Vagina (tissue), 2 donors: Measurements from ENCODE around the gene CNPY3. TPM values are rescaled to one million over a fixed set of nuclear protein-coding genes. Genes with fewer than 3 reads are reported as not detected.
"Not testable (repeated sequence)": the region's sequence is repeated elsewhere in the genome, so short reads cannot be mapped to it uniquely, and the experiment has no call there.

Source experiments
- DNase-seq, 2 donors: peaks; one replicate each; pipeline ENCODE4 v3.0.0-alpha.2; 2017; ENCODE audit errors: extremely low spot score in 2 of 2
- H3K27ac ChIP-seq: fragments of 200-600 bp; sonication (generic); one replicate; pipeline ENCODE4 v1.5.1; 2019
- H3K27me3 ChIP-seq: fragments of 200-600 bp; sonication (generic); one replicate; pipeline ENCODE4 v1.5.1; 2019
- H3K36me3 ChIP-seq, 2 donors: fragments of 200-600 bp; sonication (generic); one replicate each; pipeline ENCODE4 v1.5.1; 2017 to 2019
- H3K4me1 ChIP-seq: fragments of 200-600 bp; sonication (generic); one replicate; pipeline ENCODE4 v1.5.1; 2019
- H3K4me3 ChIP-seq, 2 donors: fragments of 200-600 bp; sonication (generic); 1 replicate in 1 of 2; 2 replicates in 1 of 2; pipeline ENCODE4 v1.5.1; 2016 to 2019
- H3K9me3 ChIP-seq: fragments of 200-600 bp; sonication (generic); one replicate; pipeline ENCODE4 v1.5.1; 2019
- POLR2A ChIP-seq, 2 donors: fragments of 450-650 bp; IDR thresholded peaks; one replicate each; pipeline ENCODE4 v1.6.1; 2017; ENCODE audit warnings: antibody characterized with exemption in 2 of 2, mild to moderate bottlenecking in 2 of 2, moderate library complexity in 2 of 2
- POLR2AphosphoS5 ChIP-seq, 2 donors: sonication (generic); formaldehyde crosslinking; IDR thresholded peaks; one replicate each; pipeline ENCODE4 v1.9.0; 2017; ENCODE audit warnings: antibody characterized with exemption in 2 of 2, mild to moderate bottlenecking in 2 of 2, low read depth in 1 of 2; ENCODE audit not compliant: insufficient read depth in 1 of 2
- intact Hi-C: fragments of 100-400 bp; cut with DNase I; formaldehyde crosslinking; loops from one replicate; pipeline ENCODE4 v1.15.1; 2023
- total RNA-seq: library from RNA; depleted of rRNA; stranded (reverse); fragments of >200 nt; gene quantifications from one replicate; pipeline ENCODE4 v1.2.3, GENCODE V29; 2016
- TF ChIP-seq, protein P1 (sequence below), 3 experiments: fragments of 450-650 bp in 2 of 3; fragments of 200-600 bp in 1 of 3; sonication (generic) in 1 of 3; IDR thresholded peaks; one replicate each; pipeline ENCODE4 v1.5.1; 2017 to 2019; ENCODE audit warnings: antibody characterized with exemption in 3 of 3, mild to moderate bottlenecking in 2 of 3, moderate library complexity in 2 of 3

Gene CNPY3
- total RNA-seq, 1 donor from 2014 or later = 30.2 TPM

DNA sequence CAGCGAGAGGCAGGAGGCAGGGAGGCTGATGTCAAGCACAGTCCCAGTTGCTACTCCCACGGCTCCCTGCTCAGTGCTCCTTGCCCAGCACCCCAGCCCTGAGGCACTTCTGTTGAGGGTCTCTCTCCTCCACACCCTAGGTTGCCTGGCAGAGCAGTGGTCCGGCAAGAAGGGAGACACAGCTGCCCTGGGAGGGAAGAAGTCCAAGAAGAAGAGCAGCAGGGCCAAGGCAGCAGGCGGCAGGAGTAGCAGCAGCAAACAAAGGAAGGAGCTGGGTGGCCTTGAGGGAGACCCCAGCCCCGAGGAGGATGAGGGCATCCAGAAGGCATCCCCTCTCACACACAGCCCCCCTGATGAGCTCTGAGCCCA, 9.1 kb downstream of the CNPY3 start:
- intact Hi-C loops = no loop called here
- Histone ChIP-seq H3K36me3 (peaks cover 0 to 44% of the 10 kb centered on the region in 2 donors), H3K27me3 (no peaks in the 10 kb centered on the region), H3K9me3 (no peaks in the 10 kb centered on the region), H3K27ac (no peak overlapping the region), H3K4me1 (peaks cover 3% of the 10 kb centered on the region), H3K4me3 (no peak overlapping the region)
- TF ChIP-seq POLR2A (IDR thresholded peaks at IDR 0.05) (no peak), POLR2AphosphoS5 (IDR thresholded peaks at IDR 0.05; ENCODE audit: insufficient read depth in 1 of 2, low read depth in 1 of 2) (no peak)
- TF ChIP-seq, protein P1, sequence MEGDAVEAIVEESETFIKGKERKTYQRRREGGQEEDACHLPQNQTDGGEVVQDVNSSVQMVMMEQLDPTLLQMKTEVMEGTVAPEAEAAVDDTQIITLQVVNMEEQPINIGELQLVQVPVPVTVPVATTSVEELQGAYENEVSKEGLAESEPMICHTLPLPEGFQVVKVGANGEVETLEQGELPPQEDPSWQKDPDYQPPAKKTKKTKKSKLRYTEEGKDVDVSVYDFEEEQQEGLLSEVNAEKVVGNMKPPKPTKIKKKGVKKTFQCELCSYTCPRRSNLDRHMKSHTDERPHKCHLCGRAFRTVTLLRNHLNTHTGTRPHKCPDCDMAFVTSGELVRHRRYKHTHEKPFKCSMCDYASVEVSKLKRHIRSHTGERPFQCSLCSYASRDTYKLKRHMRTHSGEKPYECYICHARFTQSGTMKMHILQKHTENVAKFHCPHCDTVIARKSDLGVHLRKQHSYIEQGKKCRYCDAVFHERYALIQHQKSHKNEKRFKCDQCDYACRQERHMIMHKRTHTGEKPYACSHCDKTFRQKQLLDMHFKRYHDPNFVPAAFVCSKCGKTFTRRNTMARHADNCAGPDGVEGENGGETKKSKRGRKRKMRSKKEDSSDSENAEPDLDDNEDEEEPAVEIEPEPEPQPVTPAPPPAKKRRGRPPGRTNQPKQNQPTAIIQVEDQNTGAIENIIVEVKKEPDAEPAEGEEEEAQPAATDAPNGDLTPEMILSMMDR (IDR thresholded peaks at IDR 0.05) = no peak
- no peak for DNase-seq

DNA sequence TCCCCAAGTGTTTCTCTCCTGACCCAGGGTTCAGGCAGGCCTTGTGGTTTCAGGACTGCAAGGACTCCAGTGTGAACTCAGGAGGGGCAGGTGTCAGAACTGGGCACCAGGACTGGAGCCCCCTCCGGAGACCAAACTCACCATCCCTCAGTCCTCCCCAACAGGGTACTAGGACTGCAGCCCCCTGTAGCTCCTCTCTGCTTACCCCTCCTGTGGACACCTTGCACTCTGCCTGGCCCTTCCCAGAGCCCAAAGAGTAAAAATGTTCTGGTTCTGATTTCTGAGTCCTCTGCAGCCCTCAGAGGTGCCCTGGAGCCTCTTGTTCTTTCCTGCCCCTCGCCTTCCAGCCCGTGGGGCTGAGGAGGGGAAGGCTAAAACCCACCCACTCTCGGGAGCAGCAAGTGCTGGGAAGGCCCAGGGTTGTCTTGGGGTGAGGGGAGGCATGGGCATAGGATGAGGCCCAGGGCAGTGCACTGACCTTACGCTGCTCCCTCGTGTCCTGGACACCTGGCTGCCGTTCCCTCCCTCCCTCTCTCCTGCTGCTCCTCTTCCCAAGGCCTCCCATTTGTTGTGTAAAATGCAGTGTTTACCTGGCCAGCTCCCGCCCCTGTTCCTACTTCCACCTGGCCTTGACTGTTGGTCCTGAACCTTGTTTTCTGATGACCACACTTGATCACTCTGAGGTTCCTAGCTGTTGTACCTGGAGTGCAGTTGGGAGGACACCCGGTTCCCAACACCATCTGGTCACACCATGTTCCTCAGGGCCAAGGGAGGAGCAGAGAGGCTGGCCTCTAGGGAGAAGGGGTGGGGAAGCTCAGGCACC, 9.9 kb downstream of the CNPY3 start:
- intact Hi-C loops = no loop called here
- H3K27ac ChIP-seq = no peak overlapping the region
- H3K36me3 ChIP-seq = peaks cover 0 to 44% of the 10 kb centered on the region in 2 donors
- no peaks in the 10 kb centered on the region for H3K4me1 ChIP-seq
- TF ChIP-seq POLR2A (IDR thresholded peaks at IDR 0.05) (no peak), POLR2AphosphoS5 (IDR thresholded peaks at IDR 0.05; ENCODE audit: insufficient read depth in 1 of 2, low read depth in 1 of 2) (no peak)
- TF ChIP-seq, protein P1 (IDR thresholded peaks at IDR 0.05) = no peak
- no peak overlapping the region for H3K4me3 ChIP-seq
- no peak for DNase-seq
- H3K9me3 ChIP-seq = no peaks in the 10 kb centered on the region
- H3K27me3 ChIP-seq = no peaks in the 10 kb centered on the region

DNA sequence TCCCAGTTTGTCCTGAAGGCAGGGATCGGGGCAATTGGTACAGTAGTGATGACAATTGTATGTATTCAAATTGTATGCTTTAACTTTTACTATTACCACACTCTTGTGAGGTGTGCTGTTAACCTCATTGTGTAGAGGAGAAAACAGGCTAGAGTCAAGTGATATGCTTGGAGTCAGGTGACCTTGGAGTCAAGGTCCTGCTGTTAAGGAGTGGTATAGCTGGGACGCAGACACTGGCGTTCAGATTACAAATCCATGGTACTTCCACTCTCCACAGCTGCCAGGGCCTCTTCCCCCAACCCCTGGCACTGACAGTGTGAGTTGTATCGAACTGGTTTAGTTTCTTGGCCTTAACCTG, 10.5 kb downstream of the CNPY3 start:
- H3K27ac ChIP-seq = no peak overlapping the region
- intact Hi-C loops = no loop called here

DNA sequence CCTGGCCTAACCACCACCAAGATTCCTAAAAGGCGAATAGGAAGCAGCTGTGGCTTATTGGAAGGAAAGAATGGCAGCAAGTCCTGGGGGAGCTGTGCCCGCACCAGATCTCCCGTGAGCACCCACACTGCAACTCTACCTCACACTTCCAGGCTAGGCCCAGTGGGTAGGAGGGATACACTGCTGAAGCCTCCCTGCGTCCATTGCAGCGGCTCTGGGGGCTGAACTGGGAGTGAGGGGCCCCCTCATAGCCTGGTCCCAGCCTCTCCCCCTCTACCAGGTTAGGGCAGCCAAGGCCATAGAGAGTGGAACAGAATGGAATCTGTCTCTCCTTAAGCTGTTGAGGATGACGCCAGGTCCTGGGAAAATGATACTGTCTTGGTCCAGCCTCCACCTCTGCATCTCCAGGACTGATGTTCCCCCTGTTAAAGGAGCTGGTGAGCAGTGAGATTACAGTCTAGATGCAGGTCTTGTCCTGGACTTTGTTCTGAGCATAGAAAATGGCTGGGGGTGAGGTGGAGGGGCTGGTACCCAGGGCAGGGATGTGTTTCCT, 11.3 kb downstream of the CNPY3 start:
- TF ChIP-seq POLR2A (IDR thresholded peaks at IDR 0.05) (no peak), POLR2AphosphoS5 (IDR thresholded peaks at IDR 0.05; ENCODE audit: insufficient read depth in 1 of 2, low read depth in 1 of 2) (no peak)
- TF ChIP-seq, protein P1 (IDR thresholded peaks at IDR 0.05) = no peak
- Histone ChIP-seq H3K4me3 (no peak overlapping the region), H3K4me1 (no peaks in the 10 kb centered on the region), H3K9me3 (no peaks in the 10 kb centered on the region), H3K36me3 (peaks cover 0 to 34% of the 10 kb centered on the region in 2 donors), H3K27me3 (no peaks in the 10 kb centered on the region), H3K27ac (no peak overlapping the region)
- DNase-seq = no peak
- intact Hi-C loops = no loop called here

More for the DNA sequence above, 10.5 kb downstream of the CNPY3 start:
- Histone ChIP-seq H3K4me1 (no peaks in the 10 kb centered on the region), H3K27me3 (no peaks in the 10 kb centered on the region), H3K9me3 (no peaks in the 10 kb centered on the region), H3K4me3 (no peak overlapping the region), H3K36me3 (peaks cover 0 to 40% of the 10 kb centered on the region in 2 donors)
- TF ChIP-seq POLR2A (IDR thresholded peaks at IDR 0.05) (no peak), POLR2AphosphoS5 (IDR thresholded peaks at IDR 0.05; ENCODE audit: insufficient read depth in 1 of 2, low read depth in 1 of 2) (no peak)
- TF ChIP-seq, protein P1 (IDR thresholded peaks at IDR 0.05) = no peak
- DNase-seq = no peak

DNA sequence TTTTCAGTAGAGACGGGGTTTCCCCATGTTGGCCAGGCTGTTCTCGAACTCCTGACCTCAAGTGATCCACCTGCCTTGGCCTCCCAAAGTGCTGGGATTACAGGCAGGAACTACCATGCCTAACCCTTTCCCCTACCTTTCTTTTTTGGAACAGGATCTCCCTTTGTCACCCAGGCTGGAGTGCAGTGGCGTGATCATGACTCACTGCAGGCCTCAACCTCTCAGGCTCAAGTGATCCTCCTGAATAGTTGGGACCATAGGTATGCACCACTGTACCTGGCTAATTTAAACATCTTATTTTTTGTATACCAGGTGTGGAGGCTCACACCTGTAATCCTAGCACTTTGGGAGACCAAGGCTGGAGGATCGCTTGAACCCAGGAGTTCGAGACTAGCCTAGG, 12.1 kb downstream of the CNPY3 start:
- H3K4me1 ChIP-seq, H3K9me3 ChIP-seq, DNase-seq, intact Hi-C loops, H3K4me3 ChIP-seq, H3K27ac ChIP-seq, H3K27me3 ChIP-seq: not testable (repeated sequence)
- H3K36me3 ChIP-seq = peaks cover 0 to 26% of the 10 kb centered on the region in 2 donors
